Spleen (tissue), 7 donors: ENCODE measurements around the gene RHBDL1.

Experiments used
- CTCF ChIP-seq, 11 experiments: fragments of 200-600 bp in 7 of 11; fragments of 450-650 bp in 4 of 11; sonication (generic) in 4 of 11; IDR thresholded peaks in 8 of 11; conservative IDR thresholded peaks in 3 of 11; 1 replicate in 7 of 11; 2 replicates in 4 of 11; pipeline versions ENCODE4 v1.4.0 to v1.8.0; 2016 to 2021; ENCODE audit warnings: antibody characterized with exemption in 11 of 11, inconsistent platforms in 4 of 11, mild to moderate bottlenecking in 1 of 11
- POLR2A ChIP-seq, 3 donors: fragments of 450-650 bp; IDR thresholded peaks; one replicate each; pipeline ENCODE4 v1.5.1; 2017; ENCODE audit warnings: antibody characterized with exemption in 3 of 3, mild to moderate bottlenecking in 1 of 3
- donor health status: DM: no; HTN: no; CAD: no; lungs with moderate emphysema.
- donor health status: DM: no; HTN: no; CAD: no.
- donor health status: DM: no; HTN: no; CAD: no.

DNA sequence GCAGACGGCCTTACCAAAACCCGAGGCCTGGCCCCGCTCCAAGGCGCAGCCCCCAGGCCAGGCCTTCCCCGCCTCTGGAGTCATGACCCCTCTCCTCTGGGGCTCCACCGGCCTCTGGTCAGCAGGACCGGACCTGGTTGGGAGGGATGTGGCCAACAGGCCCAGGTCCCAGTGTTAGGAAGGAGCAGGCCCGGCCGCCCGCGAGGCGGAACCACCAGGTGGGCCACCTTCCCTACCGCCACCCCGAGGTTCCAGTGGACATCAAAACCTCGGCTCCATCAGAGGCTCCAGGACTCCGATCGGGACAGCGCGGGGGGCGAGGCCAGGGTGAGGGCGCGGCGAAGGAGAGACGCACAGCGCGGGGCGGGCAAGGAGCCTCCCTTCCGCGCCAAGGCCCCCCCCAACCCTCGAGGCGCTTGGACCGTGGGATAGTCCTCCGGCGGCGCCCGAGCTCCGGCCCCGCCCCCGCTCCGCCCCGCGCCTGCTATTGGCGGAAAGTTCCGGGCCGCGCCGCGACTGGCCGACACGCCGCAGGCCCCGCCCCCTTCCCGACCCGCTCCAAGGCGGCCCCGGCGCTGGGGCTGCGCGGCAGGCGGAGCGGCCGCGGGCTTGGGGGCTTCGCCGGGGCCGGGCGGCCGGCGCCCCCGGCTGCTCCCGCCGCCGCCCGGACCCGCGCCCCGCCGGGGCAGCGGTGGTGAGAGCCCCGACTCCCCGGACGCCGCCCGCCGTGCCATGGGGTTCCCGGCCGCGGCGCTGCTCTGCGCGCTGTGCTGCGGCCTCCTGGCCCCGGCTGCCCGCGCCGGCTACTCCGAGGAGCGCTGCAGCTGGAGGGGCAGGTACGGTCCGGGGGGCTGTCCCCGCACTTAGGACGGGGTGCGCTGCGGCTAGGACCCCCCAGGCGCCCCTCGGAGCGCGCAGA is 39.3 kb downstream of the RHBDL1 start, which contains the start of gene METRN:
- TF ChIP-seq POLR2A (IDR thresholded peaks at IDR 0.05) = no peak
- peak in 1 of 11 experiments; percentile 6 for TF ChIP-seq CTCF (IDR thresholded peaks at IDR 0.05 in 8 of 11, conservative IDR thresholded peaks at IDR 0.05 in 3 of 11)
